ENCODE results near the gene HMMR. TPM values are rescaled to one million over a fixed set of nuclear protein-coding genes. Genes with fewer than 3 reads are reported as not detected.
A peak's percentile ranks its signal among the peaks of the same experiment; 100 is the strongest.

HMMR gene
- total and polyA plus RNA-seq, 9 of the 15 experiments (the other 6 are each of a cell fraction or from before 2014, with no cell fraction given), result 74.9 to 133 (median 90.8) TPM

DNA sequence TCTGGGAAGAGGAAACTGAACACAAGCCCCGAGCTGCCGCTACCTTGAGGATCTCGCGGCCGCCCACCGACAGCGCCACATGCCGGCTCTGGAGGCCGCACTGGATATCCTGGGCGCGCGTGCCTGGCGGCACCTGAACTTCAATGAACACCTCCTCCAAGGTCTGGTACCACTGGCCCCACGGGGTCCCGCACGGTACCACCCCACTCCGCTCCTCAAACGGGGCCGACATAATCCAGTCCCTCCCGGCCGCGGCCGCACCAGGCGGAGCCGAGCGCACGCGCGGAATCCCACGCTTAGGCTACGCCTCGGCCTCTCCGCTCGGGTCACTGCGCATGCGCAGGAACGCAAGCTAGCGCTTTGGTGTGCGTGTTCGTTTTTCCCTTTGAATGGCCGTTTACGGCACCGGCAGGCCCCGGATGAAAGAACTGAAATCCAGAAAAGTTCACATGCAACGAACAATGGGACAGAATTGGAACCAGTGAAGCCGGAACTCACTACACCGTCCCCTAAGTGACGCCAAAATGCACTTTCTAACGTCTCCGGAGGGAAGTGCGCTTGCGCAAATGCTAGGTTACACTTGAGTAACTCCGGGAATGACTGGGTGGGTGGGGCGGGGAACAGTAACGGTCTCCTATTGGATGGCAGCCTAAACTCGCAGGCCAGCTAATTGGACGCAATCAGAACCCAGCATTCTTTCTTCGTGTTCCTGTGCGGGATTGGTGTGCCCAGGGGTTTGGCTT, 442 bp upstream of the HMMR start, which contains the start of gene NUDCD2 (continued):
- TF ChIP-seq CCNT2 (IDR thresholded peaks at IDR 0.05; ENCODE audit: borderline replicate concordance, extremely low read depth, insufficient read length, low read depth, low read length), result no peak
- no peak for TF ChIP-seq ZNF695 (CRISPR knock-in tag; IDR thresholded peaks at IDR 0.05)
- TF ChIP-seq, protein P1, sequence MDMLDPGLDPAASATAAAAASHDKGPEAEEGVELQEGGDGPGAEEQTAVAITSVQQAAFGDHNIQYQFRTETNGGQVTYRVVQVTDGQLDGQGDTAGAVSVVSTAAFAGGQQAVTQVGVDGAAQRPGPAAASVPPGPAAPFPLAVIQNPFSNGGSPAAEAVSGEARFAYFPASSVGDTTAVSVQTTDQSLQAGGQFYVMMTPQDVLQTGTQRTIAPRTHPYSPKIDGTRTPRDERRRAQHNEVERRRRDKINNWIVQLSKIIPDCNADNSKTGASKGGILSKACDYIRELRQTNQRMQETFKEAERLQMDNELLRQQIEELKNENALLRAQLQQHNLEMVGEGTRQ (CRISPR knock-in tag; IDR thresholded peaks at IDR 0.05), result 0 out of 2 replicates have a peak, but pooled peaks have one; percentile 12
- peak in 1 of 3 experiments; percentile 75 for TF ChIP-seq YY1 (IDR thresholded peaks at IDR 0.05; ENCODE audit: borderline replicate concordance in 1 of 3, control insufficient read depth in 1 of 3, extremely low read depth in 1 of 3, insufficient read depth in 3 of 3, insufficient read length in 1 of 3, insufficient replicate concordance in 2 of 3, low read depth in 1 of 3, low read length in 2 of 3)
- no peak for TF ChIP-seq ZFP36 (IDR thresholded peaks at IDR 0.05; ENCODE audit: low read depth, low read length, partially characterized antibody)
- TF ChIP-seq CCAR2 (IDR thresholded peaks at IDR 0.05; ENCODE audit: low read depth, low read length), result no peak
- no peak for TF ChIP-seq ZNF212 (CRISPR knock-in tag; IDR thresholded peaks at IDR 0.05)
- peak; percentile 25 for TF ChIP-seq FIP1L1 (IDR thresholded peaks at IDR 0.05; ENCODE audit: low read depth, low read length, poor library complexity, severe bottlenecking)
- no peak for TF ChIP-seq CBFA2T3 (IDR thresholded peaks at IDR 0.05)
- TF ChIP-seq HIVEP1 (CRISPR knock-in tag; IDR thresholded peaks at IDR 0.05), result no peak
- TF ChIP-seq ZNF57 (CRISPR knock-in tag; IDR thresholded peaks at IDR 0.05), result no peak
- peak in 1 of 2 experiments; percentile 5; a peak in 1 of 4 replicates for TF ChIP-seq RAD21 (CRISPR knock-in tag; conservative IDR thresholded peaks at IDR 0.05 in 1 of 2, IDR thresholded peaks at IDR 0.05 in 1 of 2)
- TF ChIP-seq DIDO1 (tag; IDR thresholded peaks at IDR 0.05; ENCODE audit: low read depth), result no peak
- TF ChIP-seq L3MBTL2 (IDR thresholded peaks at IDR 0.05), result peak; percentile 92
- TF ChIP-seq, protein P2, sequence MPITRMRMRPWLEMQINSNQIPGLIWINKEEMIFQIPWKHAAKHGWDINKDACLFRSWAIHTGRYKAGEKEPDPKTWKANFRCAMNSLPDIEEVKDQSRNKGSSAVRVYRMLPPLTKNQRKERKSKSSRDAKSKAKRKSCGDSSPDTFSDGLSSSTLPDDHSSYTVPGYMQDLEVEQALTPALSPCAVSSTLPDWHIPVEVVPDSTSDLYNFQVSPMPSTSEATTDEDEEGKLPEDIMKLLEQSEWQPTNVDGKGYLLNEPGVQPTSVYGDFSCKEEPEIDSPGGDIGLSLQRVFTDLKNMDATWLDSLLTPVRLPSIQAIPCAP (CRISPR knock-in tag; IDR thresholded peaks at IDR 0.05; ENCODE audit: borderline replicate concordance), result no peak; the same call in 1 of the 2 replicates
- no peak for TF ChIP-seq POLR3G (IDR thresholded peaks at IDR 0.05; ENCODE audit: extremely low read depth, insufficient read length, insufficient replicate concordance)
- no peak for TF ChIP-seq PTTG1 (tag; IDR thresholded peaks at IDR 0.05; ENCODE audit: low read depth)
- no peak for TF ChIP-seq ZNF3 (CRISPR knock-in tag; IDR thresholded peaks at IDR 0.05)
- TF ChIP-seq ADNP (tag; IDR thresholded peaks at IDR 0.05), result no peak
- TF ChIP-seq RBM39 (optimal IDR thresholded peaks at IDR 0.05; ENCODE audit: low read depth, low read length), result no peak
- no peak for TF ChIP-seq ZNF175 (CRISPR knock-in tag; IDR thresholded peaks at IDR 0.05; ENCODE audit: low read depth)
- no peak for TF ChIP-seq ZNF717 (CRISPR knock-in tag; IDR thresholded peaks at IDR 0.05)
- TF ChIP-seq POLR2AphosphoS2 (IDR thresholded peaks at IDR 0.05; ENCODE audit: low read length), result peak; percentile 4; the same call in 1 of the 2 replicates
- no peak for TF ChIP-seq ZNF408 (CRISPR knock-in tag; IDR thresholded peaks at IDR 0.05; ENCODE audit: low read depth)
- TF ChIP-seq, protein P3, sequence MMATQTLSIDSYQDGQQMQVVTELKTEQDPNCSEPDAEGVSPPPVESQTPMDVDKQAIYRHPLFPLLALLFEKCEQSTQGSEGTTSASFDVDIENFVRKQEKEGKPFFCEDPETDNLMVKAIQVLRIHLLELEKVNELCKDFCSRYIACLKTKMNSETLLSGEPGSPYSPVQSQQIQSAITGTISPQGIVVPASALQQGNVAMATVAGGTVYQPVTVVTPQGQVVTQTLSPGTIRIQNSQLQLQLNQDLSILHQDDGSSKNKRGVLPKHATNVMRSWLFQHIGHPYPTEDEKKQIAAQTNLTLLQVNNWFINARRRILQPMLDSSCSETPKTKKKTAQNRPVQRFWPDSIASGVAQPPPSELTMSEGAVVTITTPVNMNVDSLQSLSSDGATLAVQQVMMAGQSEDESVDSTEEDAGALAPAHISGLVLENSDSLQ (IDR thresholded peaks at IDR 0.05), result no peak
- no peak for TF ChIP-seq ZNF589 (CRISPR knock-in tag; IDR thresholded peaks at IDR 0.05; ENCODE audit: low read depth)

Data from K562 (cell line).